Stimulated activated memory B cell treated with anti-CD40 and anti-IgM and Interleukin-4, amounts not matched to agents 10 μg/mL and 1 μg/mL and 100 μg/mL, for 72 hours (primary cell): ENCODE data around the gene IGSF9B.

Source experiments
- ATAC-seq: fragments of 150-1000 bp; cut with Tn5 transposase; 2 replicates; pipeline ENCODE4 v1.10.0; 2021
- H3K27ac Mint-ChIP-seq: one replicate; pipeline ENCODE4 v1.8.0; 2022; ENCODE audit warnings: mild to moderate bottlenecking, mixed read lengths
- H3K27me3 Mint-ChIP-seq: one replicate; pipeline ENCODE4 v1.8.0; 2022; ENCODE audit warnings: mixed read lengths
- H3K36me3 Mint-ChIP-seq: one replicate; pipeline ENCODE4 v1.8.0; 2022; ENCODE audit warnings: mixed read lengths
- H3K4me1 Mint-ChIP-seq: one replicate; pipeline ENCODE4 v1.8.0; 2022; ENCODE audit warnings: mixed read lengths
- H3K4me3 Mint-ChIP-seq: one replicate; pipeline ENCODE4 v1.8.0; 2022; ENCODE audit warnings: mild to moderate bottlenecking, moderate library complexity, mixed read lengths
- H3K9me3 Mint-ChIP-seq: one replicate; pipeline ENCODE4 v1.8.0; 2022; ENCODE audit warnings: mixed read lengths

The IGSF9B gene

GRCh38 chr11:133974836-133975487 is 18.2 kb upstream of the IGSF9B start:
- H3K9me3 Mint-ChIP-seq, result no peaks in the 10 kb centered on the region
- peaks cover 72% of the 10 kb centered on the region for H3K27me3 Mint-ChIP-seq
- H3K4me1 Mint-ChIP-seq, result peaks cover 16% of the 10 kb centered on the region
- no peak overlapping the region for H3K4me3 Mint-ChIP-seq
- no peak for ATAC-seq
- no peak overlapping the region for H3K27ac Mint-ChIP-seq
- no peaks in the 10 kb centered on the region for H3K36me3 Mint-ChIP-seq

GRCh38 chr11:133971881-133972280 is 15.1 kb upstream of the IGSF9B start:
- Mint-ChIP-seq H3K27me3 (peaks cover 74% of the 10 kb centered on the region), H3K27ac (no peak overlapping the region), H3K36me3 (no peaks in the 10 kb centered on the region), H3K9me3 (no peaks in the 10 kb centered on the region), H3K4me1 (peaks cover 16% of the 10 kb centered on the region), H3K4me3 (no peak overlapping the region)
- no peak for ATAC-seq

GRCh38 chr11:133969112-133969511 is 12.3 kb upstream of the IGSF9B start:
- peaks cover 82% of the 10 kb centered on the region for H3K27me3 Mint-ChIP-seq
- no peak overlapping the region for H3K27ac Mint-ChIP-seq
- H3K4me3 Mint-ChIP-seq, result no peak overlapping the region
- no peaks in the 10 kb centered on the region for H3K9me3 Mint-ChIP-seq
- peaks cover 11% of the 10 kb centered on the region for H3K4me1 Mint-ChIP-seq
- ATAC-seq, result no peak
- no peaks in the 10 kb centered on the region for H3K36me3 Mint-ChIP-seq

GRCh38 chr11:133968300-133968699 is 11.5 kb upstream of the IGSF9B start:
- no peaks in the 10 kb centered on the region for H3K36me3 Mint-ChIP-seq
- no peaks in the 10 kb centered on the region for H3K9me3 Mint-ChIP-seq
- no peak overlapping the region for H3K27ac Mint-ChIP-seq
- H3K4me1 Mint-ChIP-seq, result peaks cover 11% of the 10 kb centered on the region
- ATAC-seq, result no peak
- no peak overlapping the region for H3K4me3 Mint-ChIP-seq
- H3K27me3 Mint-ChIP-seq, result peaks cover 76% of the 10 kb centered on the region

- H3K4me1 Mint-ChIP-seq, result peaks cover 11% of the 10 kb centered on the region
- H3K27ac Mint-ChIP-seq, result no peak overlapping the region
- peaks cover 70% of the 10 kb centered on the region for H3K27me3 Mint-ChIP-seq
- no peaks in the 10 kb centered on the region for H3K36me3 Mint-ChIP-seq
- ATAC-seq, result no peak
- H3K9me3 Mint-ChIP-seq, result no peaks in the 10 kb centered on the region
- H3K4me3 Mint-ChIP-seq, result peak overlapping the region; percentile 62
Measured at GRCh38 chr11:133967599-133968238, 11.0 kb upstream of the IGSF9B start.

- peak overlapping the region; percentile 62 for H3K4me3 Mint-ChIP-seq
Measured at GRCh38 chr11:133966921-133967598, 10.3 kb upstream of the IGSF9B start.

GRCh38 chr11:133966172-133966651 is 9.4 kb upstream of the IGSF9B start:
- H3K4me1 Mint-ChIP-seq, result peaks cover 11% of the 10 kb centered on the region
- H3K27me3 Mint-ChIP-seq, result peaks cover 55% of the 10 kb centered on the region
- H3K4me3 Mint-ChIP-seq, result no peak overlapping the region

More at GRCh38 chr11:133966921-133967598, 10.3 kb upstream of the IGSF9B start:
- Mint-ChIP-seq H3K4me1 (peaks cover 11% of the 10 kb centered on the region), H3K27ac (no peak overlapping the region), H3K27me3 (peaks cover 64% of the 10 kb centered on the region), H3K9me3 (no peaks in the 10 kb centered on the region), H3K36me3 (no peaks in the 10 kb centered on the region)
- ATAC-seq, result peak; percentile 37

GRCh38 chr11:133965031-133965601 is 8.3 kb upstream of the IGSF9B start:
- ATAC-seq, result no peak
- Mint-ChIP-seq H3K27me3 (peaks cover 45% of the 10 kb centered on the region), H3K27ac (no peak overlapping the region), H3K36me3 (no peaks in the 10 kb centered on the region), H3K4me3 (no peak overlapping the region), H3K4me1 (peaks cover 11% of the 10 kb centered on the region), H3K9me3 (no peaks in the 10 kb centered on the region)

More at GRCh38 chr11:133966172-133966651, 9.4 kb upstream of the IGSF9B start:
- ATAC-seq, result no peak
- no peak overlapping the region for H3K27ac Mint-ChIP-seq
- no peaks in the 10 kb centered on the region for H3K9me3 Mint-ChIP-seq
- H3K36me3 Mint-ChIP-seq, result no peaks in the 10 kb centered on the region

GRCh38 chr11:133964356-133964755 is 7.6 kb upstream of the IGSF9B start:
- Mint-ChIP-seq H3K36me3 (no peaks in the 10 kb centered on the region), H3K4me3 (no peak overlapping the region), H3K27ac (no peak overlapping the region), H3K27me3 (peaks cover 47% of the 10 kb centered on the region), H3K9me3 (no peaks in the 10 kb centered on the region), H3K4me1 (peaks cover 11% of the 10 kb centered on the region)
- no peak for ATAC-seq

- Mint-ChIP-seq H3K27ac (no peak overlapping the region), H3K4me3 (no peak overlapping the region), H3K27me3 (peaks cover 50% of the 10 kb centered on the region), H3K9me3 (no peaks in the 10 kb centered on the region), H3K36me3 (no peaks in the 10 kb centered on the region), H3K4me1 (peaks cover 9% of the 10 kb centered on the region)
- no peak for ATAC-seq
Measured at GRCh38 chr11:133961890-133962289, 5.1 kb upstream of the IGSF9B start.

GRCh38 chr11:133957900-133958299 is 1.1 kb upstream of the IGSF9B start:
- no peaks in the 10 kb centered on the region for H3K9me3 Mint-ChIP-seq
- peak overlapping the region; percentile 52 for H3K27ac Mint-ChIP-seq
- H3K4me1 Mint-ChIP-seq, result peaks cover 18% of the 10 kb centered on the region

GRCh38 chr11:133955945-133956421 is 785 bp downstream of the IGSF9B start:
- Mint-ChIP-seq H3K27ac (no peak overlapping the region), H3K9me3 (no peaks in the 10 kb centered on the region), H3K4me3 (no peak overlapping the region), H3K4me1 (peaks cover 18% of the 10 kb centered on the region), H3K36me3 (no peaks in the 10 kb centered on the region), H3K27me3 (peaks cover 66% of the 10 kb centered on the region)
- no peak for ATAC-seq

More at GRCh38 chr11:133957900-133958299, 1.1 kb upstream of the IGSF9B start:
- no peak for ATAC-seq
- H3K27me3 Mint-ChIP-seq, result peaks cover 49% of the 10 kb centered on the region
- H3K4me3 Mint-ChIP-seq, result peak overlapping the region; percentile 72
- H3K36me3 Mint-ChIP-seq, result no peaks in the 10 kb centered on the region

GRCh38 chr11:133955081-133955891 is 1.5 kb downstream of the IGSF9B start:
- no peak for ATAC-seq
- no peak overlapping the region for H3K27ac Mint-ChIP-seq

GRCh38 chr11:133953999-133954398 is 2.8 kb downstream of the IGSF9B start:
- Mint-ChIP-seq H3K4me3 (no peak overlapping the region), H3K36me3 (no peaks in the 10 kb centered on the region), H3K27ac (no peak overlapping the region), H3K9me3 (no peaks in the 10 kb centered on the region), H3K27me3 (peaks cover 73% of the 10 kb centered on the region), H3K4me1 (peaks cover 18% of the 10 kb centered on the region)
- no peak for ATAC-seq

More at GRCh38 chr11:133955081-133955891, 1.5 kb downstream of the IGSF9B start:
- H3K4me3 Mint-ChIP-seq, result peak overlapping the region; percentile 66
- H3K9me3 Mint-ChIP-seq, result no peaks in the 10 kb centered on the region
- peaks cover 18% of the 10 kb centered on the region for H3K4me1 Mint-ChIP-seq
- no peaks in the 10 kb centered on the region for H3K36me3 Mint-ChIP-seq
- peaks cover 66% of the 10 kb centered on the region for H3K27me3 Mint-ChIP-seq
